ENCODE data around the gene IL25.
"Not testable (repeated sequence)": the region's sequence is repeated elsewhere in the genome, so short reads cannot be mapped to it uniquely, and the experiment has no call there.

The IL25 gene

DNA sequence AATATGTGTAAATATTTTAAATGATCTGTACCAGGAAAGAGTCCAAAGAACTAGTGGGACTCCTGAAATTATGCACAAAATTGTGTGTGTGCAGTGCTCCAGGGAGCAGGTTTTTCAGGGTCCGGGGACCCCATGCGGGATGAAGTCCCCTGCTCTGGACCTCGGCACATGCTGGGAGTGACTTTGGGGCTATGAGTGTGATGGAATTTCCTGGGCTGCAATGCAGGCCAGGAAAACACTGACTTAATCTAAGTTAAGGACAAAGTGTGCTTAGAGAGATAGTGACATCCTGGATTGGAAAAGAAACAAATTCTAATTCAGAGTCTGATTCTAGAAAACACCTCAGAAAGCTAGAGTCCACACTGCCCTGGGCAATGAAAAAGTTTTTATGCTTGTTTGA lies 41.6 kb downstream of the IL25 start:
- TF ChIP-seq, protein P1, sequence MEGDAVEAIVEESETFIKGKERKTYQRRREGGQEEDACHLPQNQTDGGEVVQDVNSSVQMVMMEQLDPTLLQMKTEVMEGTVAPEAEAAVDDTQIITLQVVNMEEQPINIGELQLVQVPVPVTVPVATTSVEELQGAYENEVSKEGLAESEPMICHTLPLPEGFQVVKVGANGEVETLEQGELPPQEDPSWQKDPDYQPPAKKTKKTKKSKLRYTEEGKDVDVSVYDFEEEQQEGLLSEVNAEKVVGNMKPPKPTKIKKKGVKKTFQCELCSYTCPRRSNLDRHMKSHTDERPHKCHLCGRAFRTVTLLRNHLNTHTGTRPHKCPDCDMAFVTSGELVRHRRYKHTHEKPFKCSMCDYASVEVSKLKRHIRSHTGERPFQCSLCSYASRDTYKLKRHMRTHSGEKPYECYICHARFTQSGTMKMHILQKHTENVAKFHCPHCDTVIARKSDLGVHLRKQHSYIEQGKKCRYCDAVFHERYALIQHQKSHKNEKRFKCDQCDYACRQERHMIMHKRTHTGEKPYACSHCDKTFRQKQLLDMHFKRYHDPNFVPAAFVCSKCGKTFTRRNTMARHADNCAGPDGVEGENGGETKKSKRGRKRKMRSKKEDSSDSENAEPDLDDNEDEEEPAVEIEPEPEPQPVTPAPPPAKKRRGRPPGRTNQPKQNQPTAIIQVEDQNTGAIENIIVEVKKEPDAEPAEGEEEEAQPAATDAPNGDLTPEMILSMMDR (IDR thresholded peaks at IDR 0.05; ENCODE audit: insufficient read depth, low read length, poor library complexity, severe bottlenecking), result no peak

DNA sequence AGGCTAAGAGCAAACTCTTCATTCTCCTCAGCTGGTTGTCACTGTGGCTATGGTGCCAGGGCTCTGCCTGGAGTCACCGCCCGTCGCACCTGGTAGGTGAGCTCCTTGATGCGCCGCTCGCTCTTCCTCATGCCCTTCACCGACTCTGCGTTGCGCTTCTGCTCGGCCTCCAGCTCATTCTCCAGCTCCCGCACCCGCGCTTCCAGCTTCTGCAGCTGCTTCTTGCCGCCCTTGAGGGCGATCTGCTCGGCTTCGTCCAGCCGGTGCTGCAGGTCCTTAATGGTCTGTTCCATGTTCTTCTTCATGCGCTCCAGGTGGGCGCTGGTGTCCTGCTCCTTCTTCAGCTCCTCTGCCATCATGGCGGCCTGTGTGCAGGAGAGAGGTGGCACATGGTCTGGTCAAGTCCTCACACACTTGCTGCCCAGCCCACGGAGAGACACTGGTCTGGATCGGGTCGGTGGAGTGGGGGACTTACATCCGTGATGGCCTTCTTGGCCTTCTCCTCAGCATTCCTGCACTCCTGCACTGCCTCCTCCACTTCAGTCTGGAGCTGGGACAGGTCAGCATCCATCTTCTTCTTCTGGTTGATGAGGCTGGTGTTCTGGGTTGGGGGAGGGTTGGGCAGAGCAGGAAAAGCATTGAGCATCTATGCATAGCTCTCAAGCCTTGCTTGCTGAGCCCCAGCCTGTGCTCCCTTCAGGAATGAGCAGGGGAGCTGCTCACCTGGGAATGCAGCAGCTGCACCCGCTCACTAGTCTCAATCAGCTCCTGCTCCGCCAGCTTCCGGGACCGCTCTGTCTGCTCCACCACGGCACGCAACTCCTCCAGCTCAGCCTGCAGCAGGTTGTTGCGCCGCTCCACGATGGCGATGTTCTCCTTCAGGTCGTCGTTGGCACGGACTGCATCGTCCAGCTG lies 42.6 kb downstream of the IL25 start:
- TF ChIP-seq, protein P1 (IDR thresholded peaks at IDR 0.05; ENCODE audit: insufficient read depth, low read length, poor library complexity, severe bottlenecking), result no peak
- H3K36me3 ChIP-seq (ENCODE audit: control insufficient read depth, insufficient read depth, low read length), result no peaks in the 10 kb centered on the region
- H3K27me3 ChIP-seq (replicated peaks; ENCODE audit: control insufficient read depth, insufficient read depth, low read length), result no peaks in the 10 kb centered on the region; the same call in 1 of the 2 replicates

More for the DNA sequence above, 41.6 kb downstream of the IL25 start:
- Histone ChIP-seq H3K36me3 (ENCODE audit: control insufficient read depth, insufficient read depth, low read length) (no peaks in the 10 kb centered on the region), H3K27me3 (replicated peaks; ENCODE audit: control insufficient read depth, insufficient read depth, low read length) (no peaks in the 10 kb centered on the region; the same call in 1 of the 2 replicates), H3K4me3 (replicated peaks; ENCODE audit: low read depth, low read length) (no peak overlapping the region)
- no peak for DNase-seq (ENCODE audit: extremely low read depth, insufficient read length)

DNA sequence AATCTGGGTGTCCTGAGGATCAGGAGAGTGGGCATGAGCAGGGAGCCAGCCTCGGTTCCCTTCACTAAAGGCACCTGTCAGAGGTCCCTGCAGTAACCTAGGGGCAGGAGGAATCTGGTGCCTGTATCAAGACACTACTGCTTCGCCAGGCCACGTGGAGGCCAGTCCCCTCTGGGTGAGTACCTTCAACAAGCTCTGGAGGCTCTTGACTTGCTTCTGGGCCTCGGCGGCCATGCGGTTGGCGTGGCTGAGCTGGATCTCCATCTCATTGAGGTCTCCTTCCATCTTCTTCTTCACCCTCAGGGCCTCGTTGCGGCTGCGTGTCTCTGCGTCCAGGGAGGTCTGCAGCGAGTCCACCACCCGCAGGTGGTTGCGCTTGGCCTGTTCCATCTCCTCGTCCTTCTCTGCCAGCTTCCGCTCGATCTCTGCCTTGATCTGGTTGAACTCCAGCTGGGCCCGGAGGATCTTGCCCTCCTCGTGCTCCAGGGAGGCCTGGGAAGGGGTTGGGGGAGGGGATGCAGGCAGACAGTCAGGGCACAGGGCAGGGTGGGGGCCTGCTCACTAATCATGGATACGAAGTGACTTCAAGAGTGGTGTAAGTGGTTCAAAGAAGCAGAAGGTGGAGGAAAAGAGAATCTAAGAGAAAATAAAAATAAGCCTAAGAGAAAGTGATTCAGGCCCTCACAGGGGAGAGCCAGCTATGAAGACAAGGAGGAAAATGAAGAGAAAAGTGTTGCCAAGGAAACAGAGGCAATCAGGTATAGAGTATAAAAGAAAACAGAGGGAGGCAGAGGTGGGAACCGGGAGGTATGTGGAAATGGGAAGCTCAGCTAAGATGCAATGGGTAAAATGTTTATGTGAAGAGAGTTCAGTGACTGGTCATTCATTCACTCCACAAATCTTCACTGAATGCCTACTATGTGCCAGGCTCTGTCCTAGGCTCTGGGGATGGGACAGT lies 43.5 kb downstream of the IL25 start:
- DNase-seq (ENCODE audit: extremely low read depth, insufficient read length), result no peak
- Histone ChIP-seq H3K36me3 (ENCODE audit: control insufficient read depth, insufficient read depth, low read length) (no peaks in the 10 kb centered on the region), H3K4me3 (replicated peaks; ENCODE audit: low read depth, low read length) (no peak overlapping the region), H3K27me3 (replicated peaks; ENCODE audit: control insufficient read depth, insufficient read depth, low read length) (no peaks in the 10 kb centered on the region; the same call in 1 of the 2 replicates)
- TF ChIP-seq, protein P1 (IDR thresholded peaks at IDR 0.05; ENCODE audit: insufficient read depth, low read length, poor library complexity, severe bottlenecking), result no peak

More for the DNA sequence above, 42.6 kb downstream of the IL25 start:
- H3K4me3 ChIP-seq (replicated peaks; ENCODE audit: low read depth, low read length), result no peak overlapping the region
- no peak for DNase-seq (ENCODE audit: extremely low read depth, insufficient read length)

DNA sequence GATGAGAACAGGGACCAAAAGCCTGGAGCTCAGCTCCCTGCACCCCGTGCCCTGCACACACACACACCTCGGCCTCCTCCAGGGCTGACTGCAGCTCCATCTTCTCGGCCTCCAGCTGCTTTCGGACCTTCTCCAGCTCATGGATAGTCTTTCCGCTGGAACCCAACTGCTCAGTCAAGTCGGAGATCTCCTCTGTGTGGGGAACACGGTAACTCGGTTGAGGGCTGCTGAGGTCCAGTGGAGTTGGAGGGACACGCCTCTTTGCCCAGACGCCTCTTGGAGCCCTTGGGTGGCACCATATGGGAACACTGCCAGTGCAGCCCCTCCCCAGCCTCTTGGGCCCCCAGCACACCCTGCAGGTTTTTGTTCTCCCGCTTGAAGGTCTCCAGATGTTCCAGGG lies 44.2 kb downstream of the IL25 start:
- TF ChIP-seq, protein P1 (IDR thresholded peaks at IDR 0.05; ENCODE audit: insufficient read depth, low read length, poor library complexity, severe bottlenecking), result no peak
- DNase-seq (ENCODE audit: extremely low read depth, insufficient read length), result no peak
- H3K36me3 ChIP-seq (ENCODE audit: control insufficient read depth, insufficient read depth, low read length), result no peaks in the 10 kb centered on the region
- no peaks in the 10 kb centered on the region; the same call in 1 of the 2 replicates for H3K27me3 ChIP-seq (replicated peaks; ENCODE audit: control insufficient read depth, insufficient read depth, low read length)
- no peak overlapping the region for H3K4me3 ChIP-seq (replicated peaks; ENCODE audit: low read depth, low read length)

DNA sequence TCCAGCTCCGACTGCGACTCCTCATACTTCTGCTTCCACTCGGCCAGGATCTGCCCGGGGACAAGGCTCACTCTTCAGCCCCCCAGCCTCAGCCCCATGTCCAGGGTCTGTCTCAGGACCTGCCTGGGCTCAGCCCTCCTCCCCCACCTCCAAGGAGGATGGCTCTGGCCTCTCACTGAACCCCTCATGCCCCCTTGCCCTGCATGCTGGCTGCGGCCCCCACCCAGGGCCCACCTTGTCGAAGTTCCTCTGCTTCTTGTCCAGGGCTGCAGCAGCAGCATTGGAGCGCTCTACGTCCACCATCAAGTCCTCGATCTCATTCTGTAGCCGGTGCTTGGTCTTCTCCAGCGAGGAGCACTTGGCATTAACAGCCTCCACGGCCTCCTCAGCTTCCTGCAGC lies 44.7 kb downstream of the IL25 start:
- not testable (repeated sequence) for H3K36me3 ChIP-seq (ENCODE audit: control insufficient read depth, insufficient read depth, low read length); DNase-seq (ENCODE audit: extremely low read depth, insufficient read length); H3K4me3 ChIP-seq (replicated peaks; ENCODE audit: low read depth, low read length); H3K27me3 ChIP-seq (replicated peaks; ENCODE audit: control insufficient read depth, insufficient read depth, low read length)

Measured in GM06990 (cell line).